ENCODE measurements around the gene CROCC. TPM values are rescaled to one million over a fixed set of nuclear protein-coding genes. Genes with fewer than 3 reads are reported as not detected.

The CROCC gene
- total RNA-seq, 1 donor from 2014 or later: 15.2 TPM

- H3K9ac ChIP-seq: no peak overlapping the region
- DNase-seq (ENCODE audit: low spot score): no peak
- H3K79me2 ChIP-seq (ENCODE audit: low read depth): peaks cover 18% of the 10 kb centered on the region
- peaks cover 13% of the 10 kb centered on the region for H4K20me1 ChIP-seq (ENCODE audit: low read depth)
- H3K4me2 ChIP-seq: peak overlapping the region; percentile 38
- Mint-ChIP-seq H3K27ac (peak overlapping the region; percentile 67), H3K36me3 (peaks cover 3% of the 10 kb centered on the region), H3K4me3 (peak overlapping the region; percentile 34), H3K4me1 (peaks cover 26% of the 10 kb centered on the region), H3K9me3 (no peaks in the 10 kb centered on the region), H3K27me3 (ENCODE audit: insufficient read depth, low read depth) (peaks cover 6% of the 10 kb centered on the region)
- no peak overlapping the region for H3K27ac ChIP-seq
- H3K36me3 ChIP-seq: no peaks in the 10 kb centered on the region
- H3K9me3 ChIP-seq (ENCODE audit: low read depth): no peaks in the 10 kb centered on the region
- no peak overlapping the region for H2AFZ ChIP-seq (replicated peaks)
- peaks cover 18% of the 10 kb centered on the region for H3K4me1 ChIP-seq
- peaks cover 19% of the 10 kb centered on the region for H3F3A ChIP-seq (ENCODE audit: low read depth)
- no peak overlapping the region for H3K4me3 ChIP-seq
- no peaks in the 10 kb centered on the region for H3K27me3 ChIP-seq
- no peak for TF ChIP-seq EZH2phosphoT487 (IDR thresholded peaks at IDR 0.05)
- TF ChIP-seq CTCF (IDR thresholded peaks at IDR 0.05): no peak
- no peak for TF ChIP-seq EZH2 (IDR thresholded peaks at IDR 0.05)
These were observed 61.9 kb downstream of the CROCC start for GRCh38 chr1:16983649-16984048.

- Histone ChIP-seq H3K27ac (no peak overlapping the region), H3K9me3 (ENCODE audit: low read depth) (no peaks in the 10 kb centered on the region), H3K9ac (no peak overlapping the region), H3K79me2 (ENCODE audit: low read depth) (peaks cover 7% of the 10 kb centered on the region), H3K4me1 (peaks cover 10% of the 10 kb centered on the region), H3K36me3 (no peaks in the 10 kb centered on the region), H3F3A (ENCODE audit: low read depth) (peaks cover 19% of the 10 kb centered on the region), H3K4me3 (no peak overlapping the region), H4K20me1 (ENCODE audit: low read depth) (peaks cover 3% of the 10 kb centered on the region), H3K4me2 (no peak overlapping the region), H2AFZ (replicated peaks) (no peak overlapping the region), H3K27me3 (no peaks in the 10 kb centered on the region)
- TF ChIP-seq EZH2 (IDR thresholded peaks at IDR 0.05) (no peak), EZH2phosphoT487 (IDR thresholded peaks at IDR 0.05) (no peak), CTCF (IDR thresholded peaks at IDR 0.05) (no peak)
- H3K4me3 Mint-ChIP-seq: no peak overlapping the region
- no peak for DNase-seq (ENCODE audit: low spot score)
- H3K4me1 Mint-ChIP-seq: peaks cover 26% of the 10 kb centered on the region
- H3K9me3 Mint-ChIP-seq: no peaks in the 10 kb centered on the region
- H3K36me3 Mint-ChIP-seq: peaks cover 3% of the 10 kb centered on the region
- H3K27me3 Mint-ChIP-seq (ENCODE audit: insufficient read depth, low read depth): peaks cover 6% of the 10 kb centered on the region
- H3K27ac Mint-ChIP-seq: no peak overlapping the region
These were observed 63.0 kb downstream of the CROCC start for GRCh38 chr1:16984717-16985116.

- H3K4me3 Mint-ChIP-seq: no peak overlapping the region
- H3K36me3 ChIP-seq: no peaks in the 10 kb centered on the region
- H3K4me1 Mint-ChIP-seq: peaks cover 22% of the 10 kb centered on the region
- TF ChIP-seq EZH2 (IDR thresholded peaks at IDR 0.05) (no peak), EZH2phosphoT487 (IDR thresholded peaks at IDR 0.05) (no peak), CTCF (IDR thresholded peaks at IDR 0.05) (no peak)
- no peak overlapping the region for H3K4me3 ChIP-seq
- H3K79me2 ChIP-seq (ENCODE audit: low read depth): no peaks in the 10 kb centered on the region
- H3K9me3 Mint-ChIP-seq: no peaks in the 10 kb centered on the region
- no peak overlapping the region for H3K4me2 ChIP-seq
- H3K9ac ChIP-seq: no peak overlapping the region
- H2AFZ ChIP-seq (replicated peaks): no peak overlapping the region
- no peaks in the 10 kb centered on the region for H3K9me3 ChIP-seq (ENCODE audit: low read depth)
- peaks cover 3% of the 10 kb centered on the region for H3K36me3 Mint-ChIP-seq
- no peak overlapping the region for H3K27ac ChIP-seq
- peaks cover 14% of the 10 kb centered on the region for H3F3A ChIP-seq (ENCODE audit: low read depth)
- no peak for DNase-seq (ENCODE audit: low spot score)
- H3K4me1 ChIP-seq: peaks cover 10% of the 10 kb centered on the region
- H3K27ac Mint-ChIP-seq: peak overlapping the region; percentile 76
- H3K27me3 ChIP-seq: no peaks in the 10 kb centered on the region
- H3K27me3 Mint-ChIP-seq (ENCODE audit: insufficient read depth, low read depth): peaks cover 3% of the 10 kb centered on the region
- H4K20me1 ChIP-seq (ENCODE audit: low read depth): no peaks in the 10 kb centered on the region
These were observed 64.4 kb downstream of the CROCC start for GRCh38 chr1:16986113-16986512.

Data from neural progenitor cell (in vitro differentiated cells).